CD14-positive monocyte (primary cell): ENCODE results near the gene PDIA2. TPM values are rescaled to one million over a fixed set of nuclear protein-coding genes. Genes with fewer than 3 reads are reported as not detected.
A peak's percentile ranks its signal among the peaks of the same experiment; 100 is the strongest.

ENCODE experiments used
- DNase-seq, 3 donors: peaks; one replicate each; pipeline ENCODE4 v3.0.0-alpha.2; 2011 to 2022
- H2AFZ ChIP-seq: 2 replicates; pipeline ENCODE4 v1.6.0; 2012; ENCODE audit warnings: mild to moderate bottlenecking, low read depth, low read length, inconsistent platforms; ENCODE audit not compliant: insufficient read depth, poor library complexity, severe bottlenecking
- H3K27ac ChIP-seq, 2 donors: 1 replicate in 1 of 2; 2 replicates in 1 of 2; pipeline ENCODE4 v1.5.1; 2012 to 2013; ENCODE audit warnings: low read length in 2 of 2, control low read depth in 1 of 2, inconsistent platforms in 1 of 2, low read depth in 1 of 2, mild to moderate bottlenecking in 1 of 2
- H3K27me3 ChIP-seq, 2 donors: one replicate each; pipeline versions ENCODE4 v1.6.0 to v1.6.1; 2011 to 2013; ENCODE audit warnings: low read length in 2 of 2; ENCODE audit not compliant: control insufficient read depth in 2 of 2, insufficient read depth in 2 of 2
- H3K36me3 ChIP-seq, 2 donors: replicated peaks in 1 of 2; 1 replicate in 1 of 2; 2 replicates in 1 of 2; pipeline versions ENCODE4 v1.5.1 to v1.6.1; 2012 to 2013; ENCODE audit warnings: low read length in 2 of 2, control low read depth in 1 of 2, inconsistent platforms in 1 of 2, mild to moderate bottlenecking in 1 of 2; ENCODE audit not compliant: insufficient read depth in 2 of 2, control insufficient read depth in 1 of 2
- H3K4me1 ChIP-seq, 2 donors: 1 replicate in 1 of 2; 2 replicates in 1 of 2; pipeline versions ENCODE4 v1.5.1 to v1.6.1; 2012 to 2013; ENCODE audit warnings: low read length in 2 of 2, control low read depth in 1 of 2, inconsistent platforms in 1 of 2, mild to moderate bottlenecking in 1 of 2, moderate library complexity in 1 of 2; ENCODE audit not compliant: insufficient read depth in 2 of 2, control insufficient read depth in 1 of 2
- H3K4me2 ChIP-seq: replicated peaks from 2 replicates; pipeline ENCODE3; 2012; ENCODE audit warnings: low read length, moderate library complexity, mild to moderate bottlenecking; ENCODE audit not compliant: poor library complexity, severe bottlenecking; ENCODE audit errors: extremely low read depth
- H3K4me3 ChIP-seq, 3 experiments: fragments of 200-600 bp in 1 of 3; sonication (generic) in 1 of 3; replicated peaks in 1 of 3; 1 replicate in 2 of 3; 2 replicates in 1 of 3; pipeline ENCODE4 v1.5.1; 2011 to 2013; ENCODE audit warnings: low read length in 3 of 3, mild to moderate bottlenecking in 3 of 3, control low read depth in 2 of 3, low read depth in 2 of 3, inconsistent platforms in 1 of 3, moderate library complexity in 1 of 3
- H3K79me2 ChIP-seq: 2 replicates; pipeline ENCODE4 v1.6.0; 2012; ENCODE audit warnings: mild to moderate bottlenecking, control low read depth, inconsistent platforms, low read length, moderate library complexity; ENCODE audit not compliant: insufficient read depth
- H3K9ac ChIP-seq: 2 replicates; pipeline ENCODE4 v1.6.0; 2017; ENCODE audit warnings: low read length, mild to moderate bottlenecking; ENCODE audit not compliant: insufficient read depth, poor library complexity, severe bottlenecking
- H3K9me3 ChIP-seq, 2 donors: replicated peaks in 1 of 2; 1 replicate in 1 of 2; 2 replicates in 1 of 2; pipeline versions ENCODE4 v1.5.1 to v1.6.1; 2012 to 2013; ENCODE audit warnings: low read length in 2 of 2, control low read depth in 1 of 2; ENCODE audit not compliant: control insufficient read depth in 1 of 2, insufficient read depth in 1 of 2
- H4K20me1 ChIP-seq: 2 replicates; pipeline ENCODE4 v1.6.0; 2012; ENCODE audit warnings: mild to moderate bottlenecking, low read length, control low read depth, moderate library complexity; ENCODE audit not compliant: insufficient read depth
- H3K27ac Mint-ChIP-seq, 7 donors: one replicate each; pipeline ENCODE4 v1.8.0; 2020; ENCODE audit warnings: mild to moderate bottlenecking in 7 of 7, mixed read lengths in 7 of 7, moderate library complexity in 6 of 7, inconsistent platforms in 2 of 7
- H3K27me3 Mint-ChIP-seq, 3 donors: one replicate each; pipeline ENCODE4 v1.8.0; 2021 to 2022; ENCODE audit warnings: low read depth in 3 of 3, mild to moderate bottlenecking in 3 of 3, mixed read lengths in 3 of 3, moderate library complexity in 3 of 3, inconsistent platforms in 1 of 3
- H3K36me3 Mint-ChIP-seq, 2 donors: one replicate each; pipeline ENCODE4 v1.8.0; 2020; ENCODE audit warnings: mixed read lengths in 2 of 2, inconsistent platforms in 1 of 2, mild to moderate bottlenecking in 1 of 2
- H3K4me1 Mint-ChIP-seq: one replicate; pipeline ENCODE4 v1.8.0; 2020; ENCODE audit warnings: mild to moderate bottlenecking, mixed read lengths
- H3K4me3 Mint-ChIP-seq, 2 donors: one replicate each; pipeline ENCODE4 v1.8.0; 2020; ENCODE audit warnings: mild to moderate bottlenecking in 2 of 2, mixed read lengths in 2 of 2, moderate library complexity in 1 of 2
- H3K9me3 Mint-ChIP-seq, 7 donors: one replicate each; pipeline ENCODE4 v1.8.0; 2020 to 2022; ENCODE audit warnings: mixed read lengths in 7 of 7, mild to moderate bottlenecking in 6 of 7, moderate library complexity in 6 of 7, inconsistent platforms in 2 of 7
- CTCF ChIP-seq: fragments of 200-600 bp; IDR thresholded peaks from one replicate; pipeline ENCODE4 v1.8.0; 2022; ENCODE audit warnings: antibody characterized with exemption, mild to moderate bottlenecking
- WGBS: methylation state at CpG from one replicate; pipeline ENCODE4 v1.1.5; 2013; ENCODE audit warnings: missing lambda C conversion rate; ENCODE audit not compliant: insufficient coverage; 5-methylcytosine and 5-hydroxymethylcytosine counted together
- intact Hi-C, 2 donors: fragments of 100-400 bp; cut with micrococcal nuclease; formaldehyde crosslinking; loops; one replicate each; pipeline versions ENCODE4 v1.15.0 to v1.15.1; 2023
- polyA plus RNA-seq, 3 donors: library from polyadenylated mRNA; depleted of rRNA in 1 of 3; unstranded in 2 of 3; stranded (reverse) in 1 of 3; fragments of 300-500 nt in 2 of 3; fragments of >200 nt in 1 of 3; fragmentation: Illumina TruSeq in 2 of 3; gene quantifications; 1 replicate in 2 of 3; 2 replicates in 1 of 3; pipeline ENCODE4 v1.2.3, GENCODE V29; 2012 to 2021

The PDIA2 gene
- polyA plus RNA-seq, 3 donors = not detected

GRCh38 chr16:249431-249830 is 33.5 kb upstream of the PDIA2 start:
- intact Hi-C loops = no loop called here
- TF ChIP-seq CTCF = no peak
- Histone ChIP-seq H3K9me3 (no peaks in the 10 kb centered on the region), H3K4me1 (peaks cover 9 to 11% of the 10 kb centered on the region in 2 donors), H3K4me2 (no peak overlapping the region), H2AFZ (no peak overlapping the region), H3K27me3 (no peaks in the 10 kb centered on the region), H3K79me2 (no peaks in the 10 kb centered on the region), H3K36me3 (peaks cover 6 to 21% of the 10 kb centered on the region in 2 donors), H4K20me1 (no peaks in the 10 kb centered on the region), H3K27ac (no peak overlapping the region), H3K4me3 (no peak overlapping the region), H3K9ac (no peak overlapping the region)
- H3K4me3 Mint-ChIP-seq = no peak overlapping the region
- DNase-seq = no peak
- peaks cover 0 to 3% (median 0%) of the 10 kb centered on the region in 3 donors for H3K27me3 Mint-ChIP-seq
- no peak overlapping the region for H3K27ac Mint-ChIP-seq
- WGBS = 93% methylated on average over 12 of the region's 12 CpGs
- peaks cover 21 to 40% of the 10 kb centered on the region in 2 donors for H3K36me3 Mint-ChIP-seq
- peaks cover 10% of the 10 kb centered on the region for H3K4me1 Mint-ChIP-seq
- peaks cover 0 to 3% (median 0%) of the 10 kb centered on the region in 7 donors for H3K9me3 Mint-ChIP-seq

DNA sequence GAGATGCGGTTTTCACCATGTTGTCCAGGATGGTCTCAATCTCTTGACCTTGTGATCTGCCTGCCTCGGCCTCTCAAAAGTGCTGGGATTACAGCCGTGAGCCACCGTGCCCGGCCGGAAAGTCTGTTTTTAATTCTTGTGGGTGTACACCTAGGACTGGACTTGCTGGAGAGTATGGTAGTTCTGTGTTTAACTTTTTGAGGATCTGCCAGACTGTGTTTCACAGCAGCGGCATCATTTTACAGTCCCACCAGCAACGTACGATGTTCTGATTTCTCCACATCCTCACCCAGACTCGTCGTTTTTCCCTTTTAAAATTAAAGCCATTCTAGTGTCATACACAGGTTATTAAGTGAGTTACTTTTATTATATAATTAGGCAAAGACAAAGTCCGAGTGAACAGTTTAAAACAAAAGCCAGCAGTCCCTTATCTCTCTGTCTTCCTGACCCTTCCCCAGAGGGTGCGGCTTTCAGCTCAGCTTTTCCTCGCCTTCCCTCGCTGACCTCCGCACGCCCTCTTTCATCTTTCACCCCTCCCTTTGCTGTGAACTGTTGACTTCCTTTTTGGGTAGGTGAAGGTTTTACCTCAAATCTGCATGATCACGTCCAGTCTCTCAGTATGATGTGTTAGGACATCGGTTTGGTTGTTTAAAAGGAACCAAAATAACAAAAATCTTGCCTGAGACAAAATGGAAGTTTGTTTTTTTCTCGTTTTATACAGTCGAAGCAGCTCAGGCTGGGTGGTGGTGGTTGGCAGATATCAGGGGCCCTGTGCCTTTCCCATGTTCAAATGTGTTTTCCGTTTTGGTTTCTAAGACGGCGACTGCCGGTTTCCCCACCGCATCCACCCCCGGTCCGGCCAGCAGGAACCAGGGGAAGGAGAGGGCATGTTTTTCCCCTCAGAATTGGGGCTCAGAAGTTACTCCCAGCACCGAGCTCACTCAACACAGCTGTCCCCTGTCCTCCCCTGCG is 30.3 kb upstream of the PDIA2 start:
- Histone ChIP-seq H3K79me2 (no peaks in the 10 kb centered on the region), H3K27me3 (no peaks in the 10 kb centered on the region), H3K4me2 (peak overlapping the region; percentile 65), H3K27ac (peak overlapping the region; percentile 11 to 35), H3K36me3 (peaks cover 9 to 40% of the 10 kb centered on the region in 2 donors), H3K9ac (peak overlapping the region; percentile 21), H3K4me1 (peaks cover 9 to 11% of the 10 kb centered on the region in 2 donors), H3K4me3 (peak overlapping the region; percentile 8 to 55 (median 16)), H4K20me1 (no peaks in the 10 kb centered on the region), H2AFZ (peak overlapping the region; percentile 55), H3K9me3 (no peaks in the 10 kb centered on the region)
- peak overlapping the region; percentile 79 for H3K4me3 Mint-ChIP-seq
- DNase-seq = peak in 2 of 3 donors; percentile 8 to 16
- peaks cover 43 to 62% of the 10 kb centered on the region in 2 donors for H3K36me3 Mint-ChIP-seq
- WGBS = 29% methylated on average over 4 of the region's 30 CpGs
- peaks cover 0 to 3% (median 0%) of the 10 kb centered on the region in 3 donors for H3K27me3 Mint-ChIP-seq
- H3K27ac Mint-ChIP-seq = peak overlapping the region; percentile 37 to 93 (median 76)
- TF ChIP-seq CTCF = no peak
- peaks cover 10% of the 10 kb centered on the region for H3K4me1 Mint-ChIP-seq
- intact Hi-C loops = no loop called here
- peaks cover 0 to 3% (median 0%) of the 10 kb centered on the region in 7 donors for H3K9me3 Mint-ChIP-seq
